IMR-90 (cell line): Measurements from ENCODE around the gene IL17REL. TPM values are rescaled to one million over a fixed set of nuclear protein-coding genes. Genes with fewer than 3 reads are reported as not detected.

Experiments used
- ATAC-seq: fragments of 200-7000 bp; cut with Tn5 transposase; 2 replicates; pipeline ENCODE4 v1.9.1; 2020; ENCODE audit warnings: low read depth, mild to moderate bottlenecking, moderate library complexity
- BruUV-seq: library from RNA; stranded (reverse); fragments of 400-500 nt; replicated peaks from 2 replicates; lab custom pipeline; 2021; lab: Mats Ljungman, UMichigan
- CTCF ChIA-PET: fragments of 300-600 bp; formaldehyde crosslinking; extraction: SDS; loops from one replicate; lab custom pipeline; 2021; ENCODE audit warnings: antibody characterized with exemption; lab: Yijun Ruan, JAX
- POLR2A ChIA-PET: fragments of 300-600 bp; sonication (Branson Sonifier 250); formaldehyde crosslinking; loops from one replicate; lab custom pipeline; 2022; ENCODE audit warnings: antibody characterized with exemption; ENCODE audit not compliant: unreplicated experiment; lab: Charles Lee
- DNase-seq: peaks from one replicate; pipeline ENCODE4 v3.0.0; 2013
- H2AFZ ChIP-seq: replicated peaks from 2 replicates; pipeline ENCODE3; 2013; ENCODE audit warnings: low read length, mild to moderate bottlenecking; ENCODE audit not compliant: poor library complexity
- H2AK5ac ChIP-seq: 2 replicates; pipeline ENCODE4 v1.6.1; 2013; ENCODE audit warnings: low read depth, low read length, inconsistent platforms
- H2AK9ac ChIP-seq: replicated peaks from 2 replicates; pipeline ENCODE3; 2013; ENCODE audit warnings: mild to moderate bottlenecking, low read depth, low read length, moderate library complexity; ENCODE audit not compliant: poor library complexity
- H2BK120ac ChIP-seq: 2 replicates; pipeline ENCODE4 v1.6.1; 2013; ENCODE audit warnings: low read depth, low read length, inconsistent platforms
- H2BK15ac ChIP-seq: 3 replicates; pipeline ENCODE4 v1.6.1; 2013; ENCODE audit warnings: low read depth, low read length, inconsistent platforms
- H2BK20ac ChIP-seq: 2 replicates; pipeline ENCODE4 v1.6.1; 2013; ENCODE audit warnings: low read depth, mild to moderate bottlenecking, inconsistent platforms, low read length, moderate library complexity
- H2BK5ac ChIP-seq: 2 replicates; pipeline ENCODE4 v1.6.1; 2013; ENCODE audit warnings: mild to moderate bottlenecking, low read depth, low read length, inconsistent platforms; ENCODE audit not compliant: poor library complexity, severe bottlenecking
- H3K14ac ChIP-seq: replicated peaks from 2 replicates; pipeline ENCODE4 v1.6.1; 2013; ENCODE audit warnings: low read depth, low read length, inconsistent platforms
- H3K18ac ChIP-seq: 2 replicates; pipeline ENCODE4 v1.6.1; 2013; ENCODE audit warnings: low read depth, low read length, control low read depth
- H3K23ac ChIP-seq: 2 replicates; pipeline ENCODE4 v1.6.1; 2013; ENCODE audit warnings: low read depth, low read length, inconsistent platforms
- H3K27ac ChIP-seq: 2 replicates; pipeline ENCODE4 v1.5.1; 2013; ENCODE audit warnings: mild to moderate bottlenecking, control low read depth, low read length; ENCODE audit not compliant: insufficient read depth
- H3K27me3 ChIP-seq: 2 replicates; pipeline ENCODE4 v1.6.1; 2013; ENCODE audit warnings: low read length; ENCODE audit not compliant: control insufficient read depth, insufficient read depth
- H3K36me3 ChIP-seq: 2 replicates; pipeline ENCODE4 v1.6.1; 2013; ENCODE audit warnings: low read length, mixed read lengths; ENCODE audit not compliant: control insufficient read depth, insufficient read depth
- H3K4ac ChIP-seq: 2 replicates; pipeline ENCODE4 v1.6.1; 2013; ENCODE audit warnings: low read depth, low read length, inconsistent platforms
- H3K4me1 ChIP-seq: 2 replicates; pipeline ENCODE4 v1.6.1; 2013; ENCODE audit warnings: low read length, mixed read lengths; ENCODE audit not compliant: control insufficient read depth, insufficient read depth
- H3K4me2 ChIP-seq: 2 replicates; pipeline ENCODE4 v1.6.1; 2013; ENCODE audit warnings: low read depth, mild to moderate bottlenecking, control low read depth, low read length, moderate library complexity
- H3K4me3 ChIP-seq: 2 replicates; pipeline ENCODE4 v1.5.1; 2013; ENCODE audit warnings: low read depth, mild to moderate bottlenecking, control low read depth, low read length, moderate library complexity; ENCODE audit not compliant: insufficient read depth
- H3K56ac ChIP-seq: 2 replicates; pipeline ENCODE4 v1.6.1; 2013; ENCODE audit warnings: low read length, inconsistent platforms; ENCODE audit not compliant: insufficient read depth; ENCODE audit errors: extremely low read depth
- H3K79me1 ChIP-seq, 2 experiments: 2 replicates each; pipeline ENCODE4 v1.6.1; 2013; ENCODE audit warnings: low read length in 2 of 2, inconsistent platforms in 1 of 2, low read depth in 1 of 2
- H3K9ac ChIP-seq: 2 replicates; pipeline ENCODE4 v1.6.1; 2013; ENCODE audit warnings: low read depth, low read length, control low read depth
- H3K9me1 ChIP-seq: 2 replicates; pipeline ENCODE4 v1.6.1; 2013; ENCODE audit warnings: low read length, inconsistent platforms; ENCODE audit not compliant: insufficient read depth
- H3K9me3 ChIP-seq: 2 replicates; pipeline ENCODE4 v1.6.1; 2013; ENCODE audit warnings: low read length; ENCODE audit not compliant: control insufficient read depth, insufficient read depth
- H4K20me1 ChIP-seq: 2 replicates; pipeline ENCODE4 v1.6.1; 2013; ENCODE audit warnings: low read length, inconsistent platforms; ENCODE audit not compliant: insufficient read depth
- H4K5ac ChIP-seq: 2 replicates; pipeline ENCODE4 v1.6.1; 2013; ENCODE audit warnings: mild to moderate bottlenecking, low read depth, low read length, control low read depth
- H4K8ac ChIP-seq, 2 experiments: 2 replicates each; pipeline ENCODE4 v1.6.1; 2013; ENCODE audit warnings: low read depth in 2 of 2, low read length in 2 of 2, control low read depth in 1 of 2, inconsistent platforms in 1 of 2
- H4K91ac ChIP-seq: 2 replicates; pipeline ENCODE4 v1.6.1; 2013; ENCODE audit warnings: low read depth, low read length, inconsistent platforms; ENCODE audit not compliant: insufficient read depth
- BHLHE40 ChIP-seq: fragments of 150-350 bp; IDR thresholded peaks from 2 replicates; pipeline ENCODE4 v1.6.1; 2016; ENCODE audit warnings: mild to moderate bottlenecking, low read depth, low read length
- CEBPB ChIP-seq: IDR thresholded peaks from 2 replicates; pipeline ENCODE4 v1.6.1; 2012; ENCODE audit warnings: low read depth, low read length, improper control_type of control experiment
- FOS ChIP-seq: fragments of 150-350 bp; IDR thresholded peaks from 2 replicates; pipeline ENCODE4 v1.6.1; 2016; ENCODE audit warnings: low read depth, low read length
- POLR2A ChIP-seq: IDR thresholded peaks from 2 replicates; pipeline ENCODE4 v1.6.1; 2012; ENCODE audit warnings: mild to moderate bottlenecking, low read depth, low read length
- RCOR1 ChIP-seq: IDR thresholded peaks from 2 replicates; pipeline ENCODE4 v1.6.1; 2012; ENCODE audit warnings: mild to moderate bottlenecking, low read length, improper control_type of control experiment; ENCODE audit not compliant: insufficient replicate concordance
- RFX5 ChIP-seq: IDR thresholded peaks from 2 replicates; pipeline ENCODE4 v1.8.0; 2012; ENCODE audit warnings: low read depth, mild to moderate bottlenecking, low read length, moderate library complexity
- SMC3 ChIP-seq: fragments of 150-350 bp; IDR thresholded peaks from 2 replicates; pipeline ENCODE4 v1.6.1; 2016; ENCODE audit warnings: low read depth, mild to moderate bottlenecking, antibody characterized with exemption, low read length, moderate library complexity
- WGBS, 2 experiments: methylation state at CpG; one replicate each; pipeline versions ENCODE4 v1.1.5 to v1.1.7; 2013; ENCODE audit warnings: missing lambda C conversion rate in 2 of 2; ENCODE audit not compliant: insufficient read length in 1 of 2; ENCODE audit errors: extremely low coverage in 2 of 2; 5-methylcytosine and 5-hydroxymethylcytosine counted together
- dilution Hi-C: fragments of 300-500 bp; cut with HindIII; formaldehyde crosslinking; loops from one replicate; pipeline ENCODE4 v1.14.3; 2018; ENCODE audit warnings: low sequenced_read_pairs; ENCODE audit not compliant: unreplicated experiment
- in situ Hi-C: fragments of 300-500 bp; cut with MboI; formaldehyde crosslinking; loops from 3 replicates; pipeline ENCODE4 v1.14.3; 2019; ENCODE audit warnings: low sequenced_read_pairs, inconsistent platforms, mixed read lengths
- intact Hi-C: fragments of 100-400 bp; cut with micrococcal nuclease; formaldehyde crosslinking; loops from 2 replicates; pipeline ENCODE4 v1.10.0; 2022
- polyA plus RNA-seq, 3 experiments: library from polyadenylated mRNA; depleted of rRNA; stranded (reverse); fragments of >200 nt; gene quantifications; 2 replicates each; pipeline ENCODE4 v1.2.3, GENCODE V29; 2012; ENCODE audit warnings: low replicate concordance in 1 of 3
- total RNA-seq: library from RNA; depleted of rRNA; stranded (reverse); fragments of >200 nt; gene quantifications from 2 replicates; pipeline ENCODE4 v1.2.3, GENCODE V29; 2012
- TF ChIP-seq, protein P1 (sequence below): fragments of 150-350 bp; IDR thresholded peaks from 2 replicates; pipeline ENCODE4 v1.6.1; 2017; ENCODE audit warnings: mild to moderate bottlenecking, antibody characterized with exemption, low read length, low read depth

Gene IL17REL
- total and polyA plus RNA-seq, 2 of the 4 experiments (the other 2 are of a cell fraction), result not detected

- Histone ChIP-seq H2BK20ac (no peak overlapping the region), H4K5ac (no peak overlapping the region), H3K18ac (no peak overlapping the region), H3K4me3 (no peak overlapping the region), H4K20me1 (no peaks in the 10 kb centered on the region), H2AFZ (no peak overlapping the region), H3K27ac (no peak overlapping the region), H3K79me1 (0 out of 4 replicates have a peak, but pooled peaks cover 0 to 4% of the 10 kb centered on the region in 2 experiments), H3K4me1 (peaks cover 37% of the 10 kb centered on the region), H3K4ac (peak overlapping the region; percentile 29; the same call in 1 of the 2 replicates), H3K9ac (no peak overlapping the region), H3K9me1 (peaks cover 23% of the 10 kb centered on the region), H4K8ac (no peak overlapping the region), H2BK15ac (no peak overlapping the region), H3K23ac (no peak overlapping the region), H4K91ac (no peak overlapping the region), H3K56ac (no peak overlapping the region), H3K36me3 (no peaks in the 10 kb centered on the region), H3K14ac (no peak overlapping the region), H2AK9ac (no peak overlapping the region), H3K9me3 (no peaks in the 10 kb centered on the region), H2BK5ac (no peak overlapping the region), H2BK120ac (no peak overlapping the region), H3K27me3 (no peaks in the 10 kb centered on the region), H2AK5ac (no peak overlapping the region), H3K4me2 (no peak overlapping the region)
- intact Hi-C loops (no loop called here), dilution Hi-C loops (no loop called here), in situ Hi-C loops (no loop called here)
- no peak for TF ChIP-seq BHLHE40
- TF ChIP-seq FOS, result no peak
- no peak for TF ChIP-seq POLR2A
- TF ChIP-seq CEBPB, result no peak
- TF ChIP-seq, protein P1, sequence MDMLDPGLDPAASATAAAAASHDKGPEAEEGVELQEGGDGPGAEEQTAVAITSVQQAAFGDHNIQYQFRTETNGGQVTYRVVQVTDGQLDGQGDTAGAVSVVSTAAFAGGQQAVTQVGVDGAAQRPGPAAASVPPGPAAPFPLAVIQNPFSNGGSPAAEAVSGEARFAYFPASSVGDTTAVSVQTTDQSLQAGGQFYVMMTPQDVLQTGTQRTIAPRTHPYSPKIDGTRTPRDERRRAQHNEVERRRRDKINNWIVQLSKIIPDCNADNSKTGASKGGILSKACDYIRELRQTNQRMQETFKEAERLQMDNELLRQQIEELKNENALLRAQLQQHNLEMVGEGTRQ, result no peak
- TF ChIP-seq RCOR1, result no peak
- TF ChIP-seq RFX5, result no peak
- TF ChIP-seq SMC3, result no peak
- CTCF ChIA-PET, result no interaction called here
- DNase-seq, result no peak
- POLR2A ChIA-PET, result no interaction called here
- no peak for ATAC-seq
- 82% methylated on average over 2 of the region's 11 CpGs; no CpG with 5 or more reads in 1 of the 2 experiments for WGBS, 2 experiments
- BruUV-seq, result no TSS peak
Measured at GRCh38 chr22:49949914-49950292, 62.7 kb downstream of the IL17REL start.
